Stimulated activated naive CD8-positive, alpha-beta T cell treated with anti-CD3 and anti-CD28 coated beads, Interleukin-15, amount 100 ng/mL, for 72 hours (primary cell): ENCODE data around the gene HMX1.

Experiments used
- ATAC-seq: fragments of 150-1000 bp; cut with Tn5 transposase; 2 replicates; pipeline ENCODE4 v1.10.0; 2021; ENCODE audit warnings: mild to moderate bottlenecking, moderate library complexity
- DNase-seq, 2 donors: peaks; one replicate each; pipeline ENCODE4 v3.0.0; 2021 to 2022
- H3K27ac Mint-ChIP-seq, 2 donors: one replicate each; pipeline ENCODE4 v1.8.0; 2022; ENCODE audit warnings: mild to moderate bottlenecking in 2 of 2, mixed read lengths in 2 of 2, moderate library complexity in 2 of 2
- H3K27me3 Mint-ChIP-seq: one replicate; pipeline ENCODE4 v1.8.0; 2022; ENCODE audit warnings: mixed read lengths
- H3K4me1 Mint-ChIP-seq: one replicate; pipeline ENCODE4 v1.8.0; 2022; ENCODE audit warnings: mild to moderate bottlenecking, mixed read lengths
- H3K4me3 Mint-ChIP-seq, 2 donors: one replicate each; pipeline ENCODE4 v1.8.0; 2022; ENCODE audit warnings: mild to moderate bottlenecking in 2 of 2, mixed read lengths in 2 of 2, moderate library complexity in 1 of 2
- H3K9me3 Mint-ChIP-seq, 2 donors: one replicate each; pipeline ENCODE4 v1.8.0; 2022; ENCODE audit warnings: mixed read lengths in 2 of 2

The HMX1 gene

GRCh38 chr4:8819473-8820177, 52.0 kb downstream of the HMX1 start:
- no peaks in the 10 kb centered on the region for H3K9me3 Mint-ChIP-seq
- no peak overlapping the region for H3K4me3 Mint-ChIP-seq
- no peaks in the 10 kb centered on the region for H3K4me1 Mint-ChIP-seq

DNA sequence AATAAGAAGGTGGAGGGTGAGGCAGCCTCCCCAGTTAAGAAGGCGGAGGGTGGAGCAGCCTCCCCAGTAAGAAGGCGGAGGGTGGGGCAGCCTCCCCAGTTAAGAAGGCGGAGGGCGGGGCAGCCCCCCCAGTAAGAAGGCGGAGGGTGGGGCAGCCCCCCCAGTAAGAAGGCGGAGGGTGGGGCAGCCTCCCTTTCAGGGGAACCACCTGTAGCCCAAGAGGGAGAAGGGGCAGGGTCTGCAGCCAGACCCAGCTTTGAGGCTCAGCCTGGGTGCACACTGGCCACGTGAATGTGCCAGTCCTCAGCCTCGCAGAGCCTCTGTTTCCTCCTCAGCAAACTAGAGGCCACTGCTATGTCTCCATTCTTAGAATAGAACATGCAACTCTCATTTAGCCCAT, 52.6 kb downstream of the HMX1 start:
- Mint-ChIP-seq H3K4me1 (no peaks in the 10 kb centered on the region), H3K9me3 (no peaks in the 10 kb centered on the region), H3K27me3 (peaks cover 28% of the 10 kb centered on the region), H3K4me3 (no peak overlapping the region), H3K27ac (no peak overlapping the region)
- DNase-seq = peak in 1 of 2 donors; percentile 2
- no peak for ATAC-seq

More at GRCh38 chr4:8819473-8820177, 52.0 kb downstream of the HMX1 start:
- DNase-seq (peak in 1 of 2 donors; percentile 3), ATAC-seq (no peak)
- Mint-ChIP-seq H3K27me3 (peaks cover 28% of the 10 kb centered on the region), H3K27ac (no peak overlapping the region)

DNA sequence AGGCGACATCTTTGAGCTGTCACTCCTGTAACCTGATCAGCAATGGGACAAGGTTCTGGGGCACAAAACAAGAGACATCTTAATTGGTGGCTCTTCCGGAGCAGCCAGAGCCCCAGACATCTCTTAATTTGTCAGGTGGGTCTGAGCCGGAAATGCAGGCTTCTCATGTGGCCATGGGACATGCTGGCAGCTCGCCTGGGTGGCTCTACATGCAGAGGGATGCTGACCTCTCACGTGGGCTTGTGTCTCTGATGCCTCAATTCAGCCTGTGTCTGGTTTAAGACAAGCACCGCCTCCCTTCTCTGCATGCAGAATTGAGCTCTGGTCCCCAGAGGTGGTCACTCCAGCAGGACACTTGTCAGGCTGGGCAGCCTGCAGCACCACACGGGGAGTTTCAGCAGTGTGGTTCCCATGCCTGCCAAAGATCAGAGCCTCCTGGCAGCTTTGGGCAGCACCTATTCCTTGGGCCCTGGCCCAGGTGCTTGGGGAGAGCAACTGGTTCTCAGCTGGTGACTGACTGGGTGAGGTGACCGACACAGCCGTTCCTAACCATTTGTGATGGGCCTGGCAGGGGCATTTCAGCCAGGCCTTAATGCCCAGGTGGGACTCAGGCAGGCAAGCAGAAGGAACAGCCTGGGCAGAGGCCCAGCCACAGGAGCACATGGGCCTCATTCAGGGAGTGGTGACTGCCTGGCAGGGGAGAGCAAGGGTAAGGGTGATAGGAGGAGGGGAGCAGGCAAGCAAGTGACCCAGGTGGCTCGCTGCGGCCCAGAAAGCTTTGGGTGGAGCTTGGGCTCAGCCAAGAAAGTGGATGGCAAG, 53.4 kb downstream of the HMX1 start:
- no peak overlapping the region for H3K4me3 Mint-ChIP-seq
- no peaks in the 10 kb centered on the region for H3K9me3 Mint-ChIP-seq
- no peak overlapping the region for H3K27ac Mint-ChIP-seq
- ATAC-seq (no peak), DNase-seq (peak in 1 of 2 donors; percentile 4)
- peaks cover 28% of the 10 kb centered on the region for H3K27me3 Mint-ChIP-seq
- no peaks in the 10 kb centered on the region for H3K4me1 Mint-ChIP-seq

DNA sequence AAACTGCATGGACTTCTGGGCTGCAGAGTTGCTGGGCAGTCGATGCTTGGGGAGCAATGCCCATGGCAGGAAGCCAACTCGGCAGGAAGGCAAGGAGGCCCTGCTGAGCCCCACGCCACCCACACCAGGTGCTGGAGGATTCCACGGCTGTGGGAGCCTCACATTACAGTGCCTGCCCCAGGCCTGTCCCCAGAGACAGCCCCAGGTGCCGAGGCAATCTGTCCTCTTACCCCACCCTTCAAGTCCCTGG, 53.9 kb downstream of the HMX1 start:
- Mint-ChIP-seq H3K4me3 (no peak overlapping the region), H3K27ac (no peak overlapping the region), H3K4me1 (no peaks in the 10 kb centered on the region), H3K9me3 (no peaks in the 10 kb centered on the region), H3K27me3 (peaks cover 28% of the 10 kb centered on the region)
- DNase-seq (peak in 1 of 2 donors; percentile 0), ATAC-seq (no peak)

DNA sequence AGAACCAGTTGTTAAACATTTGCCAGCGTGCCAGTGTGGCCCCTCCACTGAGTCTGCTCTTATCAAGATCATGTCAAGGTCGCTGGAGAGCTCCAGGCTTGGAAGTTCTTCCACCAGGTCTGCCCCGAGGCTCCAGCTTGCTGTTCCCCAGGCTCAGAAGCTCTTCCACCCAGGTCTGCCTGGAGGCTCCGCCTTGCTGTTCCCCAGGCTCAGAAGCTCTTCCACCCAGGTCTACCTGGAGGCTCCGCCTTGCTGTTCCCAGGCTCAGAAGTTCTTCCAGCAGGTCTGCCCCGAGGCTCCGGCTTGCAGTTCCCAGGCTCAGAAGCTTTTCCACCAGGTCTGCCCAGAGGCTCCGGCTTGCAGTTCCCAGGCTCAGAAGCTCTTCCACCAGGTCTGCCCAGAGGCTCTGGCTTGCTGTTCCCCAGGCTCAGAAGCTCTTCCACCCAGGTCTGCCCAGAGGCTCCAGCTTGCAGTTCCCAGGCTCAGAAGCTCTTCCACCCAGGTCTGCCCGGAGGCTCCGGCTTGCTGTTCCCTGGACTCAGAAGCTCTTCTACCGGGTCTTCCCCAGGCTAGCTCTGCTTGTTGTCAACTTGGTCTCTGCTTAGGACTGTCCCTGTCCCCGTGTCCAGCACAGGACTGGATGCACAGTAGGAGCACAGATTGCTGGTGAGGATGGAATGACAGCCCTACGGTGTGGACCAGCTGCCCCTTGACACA, 54.4 kb downstream of the HMX1 start:
- peak in 1 of 2 donors; percentile 4 for DNase-seq
- no peaks in the 10 kb centered on the region for H3K4me1 Mint-ChIP-seq
- H3K9me3 Mint-ChIP-seq = no peaks in the 10 kb centered on the region

More for the DNA sequence above, 54.4 kb downstream of the HMX1 start:
- peaks cover 28% of the 10 kb centered on the region for H3K27me3 Mint-ChIP-seq
- no peak for ATAC-seq
- no peak overlapping the region for H3K4me3 Mint-ChIP-seq
- no peak overlapping the region for H3K27ac Mint-ChIP-seq
